SHP77 treated with DMSO at 0.1 percent for 48 hours (cell line): Measurements from ENCODE around the gene MKX.
"Not testable (repeated sequence)": the region's sequence is repeated elsewhere in the genome, so short reads cannot be mapped to it uniquely, and the experiment has no call there.

ENCODE experiments used
- DNase-seq: peaks from one replicate; lab custom pipeline; 2025; lab: John Stamatoyannopoulos, UW

Gene MKX

DNA sequence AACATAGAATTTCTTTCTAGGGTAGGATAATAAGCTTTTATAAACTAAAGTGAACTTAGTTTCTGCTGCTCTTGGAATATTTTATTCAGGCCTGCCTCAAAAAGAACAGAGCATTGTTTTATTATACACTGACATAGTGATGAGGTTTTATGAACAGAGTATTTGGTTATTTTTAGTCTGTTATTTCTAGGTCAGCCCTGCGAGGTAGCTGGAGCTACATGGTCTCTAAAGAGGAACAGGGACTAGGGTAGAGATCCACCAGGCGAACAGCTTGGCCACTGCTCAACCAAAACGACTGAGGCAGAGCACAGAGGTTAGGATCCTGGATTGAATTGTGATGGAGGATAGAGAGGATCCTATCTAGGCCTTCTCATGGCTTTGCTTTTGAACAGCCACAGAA is 53.0 kb downstream of the MKX start:
- DNase-seq = no peak

DNA sequence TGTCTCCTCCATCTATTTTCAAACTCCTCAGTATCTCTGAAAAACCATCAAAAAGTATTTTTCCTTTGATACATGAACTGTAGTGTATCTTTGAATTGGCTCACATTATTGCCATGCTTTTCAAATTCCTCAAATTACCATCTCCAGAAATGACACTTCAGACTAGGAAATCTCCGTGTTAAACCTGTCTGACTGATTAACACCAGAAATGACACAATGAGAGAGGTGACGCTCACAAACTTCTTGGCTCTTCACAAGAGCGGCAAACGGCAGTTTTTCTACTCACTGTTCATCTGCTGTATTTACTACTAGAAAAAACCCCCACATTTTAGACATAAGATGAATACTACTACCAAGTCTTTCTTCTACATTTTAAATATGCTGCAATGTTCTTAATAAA is 56.6 kb downstream of the MKX start:
- DNase-seq = no peak

DNA sequence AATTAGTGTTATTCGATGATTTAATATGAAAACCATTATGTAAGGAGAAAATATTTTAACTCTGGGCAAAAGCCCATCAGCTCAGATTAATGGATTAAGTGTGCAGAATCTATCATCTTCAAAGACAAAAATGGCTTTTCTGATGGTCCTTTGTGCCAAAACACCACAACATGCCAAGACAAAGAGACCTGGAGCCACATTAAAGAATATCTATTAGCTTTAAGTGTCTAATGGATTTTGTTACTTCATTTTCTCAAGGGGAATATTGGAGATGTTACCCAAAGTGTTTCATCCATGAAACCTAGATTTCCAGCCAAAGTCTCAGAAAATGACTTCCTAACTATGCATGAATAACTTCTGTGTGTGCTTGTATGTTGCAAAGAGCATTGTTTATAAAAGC is 57.3 kb downstream of the MKX start:
- no peak for DNase-seq

DNA sequence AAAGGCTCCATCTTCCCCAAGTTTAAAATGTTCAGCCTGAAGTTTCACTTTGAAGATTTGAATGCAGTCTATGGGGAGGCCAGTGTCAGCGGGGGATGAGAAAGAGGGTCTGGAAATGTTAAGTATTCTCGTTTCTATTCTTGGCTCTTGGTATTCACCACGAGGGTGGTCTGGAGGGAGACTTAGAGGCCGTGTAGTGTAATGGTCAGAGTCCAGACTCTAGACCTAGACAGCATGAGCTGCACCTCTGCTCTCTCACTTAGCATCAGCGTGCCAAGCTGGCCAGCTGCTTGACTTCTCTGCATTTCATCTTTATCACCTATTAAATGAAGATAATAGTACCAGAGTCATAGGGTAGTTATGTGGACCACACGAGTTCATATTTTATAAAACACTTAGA is 57.9 kb downstream of the MKX start:
- DNase-seq = no peak

DNA sequence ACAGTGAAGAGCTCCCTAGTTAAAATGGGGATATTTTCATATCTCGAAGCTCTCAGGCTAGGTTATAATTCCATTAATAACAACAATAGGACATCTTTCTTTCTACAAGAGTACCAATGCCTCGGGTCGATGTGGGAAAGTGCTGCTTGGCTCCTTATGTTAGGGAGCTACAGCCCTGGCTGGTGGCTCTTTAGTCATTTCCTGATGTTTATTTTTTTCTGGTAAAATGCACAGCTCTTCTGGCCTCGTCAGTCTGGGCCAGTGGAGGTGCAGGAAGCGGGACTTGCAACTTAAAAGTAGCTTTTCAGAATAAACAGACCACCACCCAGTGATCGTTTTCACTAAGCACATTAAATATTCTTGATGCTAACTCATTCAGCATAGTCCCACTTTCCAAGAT is 58.3 kb downstream of the MKX start:
- no peak for DNase-seq

DNA sequence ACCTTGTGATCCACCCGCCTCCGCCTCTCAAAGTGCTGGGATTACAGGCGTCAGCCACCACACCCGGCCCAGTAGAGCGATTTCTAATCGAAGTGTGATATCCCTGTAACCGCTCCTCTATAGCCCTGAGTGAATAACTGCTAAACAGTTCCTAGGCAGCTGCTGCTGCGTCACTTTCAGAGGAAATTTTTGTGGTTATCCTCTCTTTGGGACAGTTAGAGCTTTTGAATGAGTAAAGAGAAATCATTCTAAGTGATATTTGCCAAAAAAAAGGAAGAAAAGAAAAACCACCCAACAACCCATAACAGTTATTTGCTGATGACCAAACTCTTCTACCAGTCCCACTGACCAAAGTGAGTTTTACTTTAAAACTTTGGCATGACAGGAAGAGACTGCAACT is 59.9 kb downstream of the MKX start:
- no peak for DNase-seq

DNA sequence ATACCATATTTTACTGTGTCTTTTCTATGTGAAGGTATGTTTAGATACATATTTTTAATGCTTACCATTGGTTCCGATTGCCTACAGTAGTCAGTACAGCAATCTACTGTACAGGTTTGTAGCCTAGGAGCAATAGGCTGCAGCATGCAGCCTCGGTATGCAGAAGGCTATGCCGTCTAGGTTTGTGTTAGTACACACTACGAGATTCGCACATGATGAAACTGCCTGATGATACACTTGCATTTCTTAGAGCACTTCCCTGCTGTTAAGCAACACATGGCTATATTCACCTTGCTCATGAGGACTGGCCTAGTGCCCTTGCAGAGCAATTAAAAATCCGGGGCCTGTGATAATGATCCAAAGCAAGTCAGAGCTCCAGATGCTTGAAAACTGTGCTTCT is 62.4 kb downstream of the MKX start:
- no peak for DNase-seq

DNA sequence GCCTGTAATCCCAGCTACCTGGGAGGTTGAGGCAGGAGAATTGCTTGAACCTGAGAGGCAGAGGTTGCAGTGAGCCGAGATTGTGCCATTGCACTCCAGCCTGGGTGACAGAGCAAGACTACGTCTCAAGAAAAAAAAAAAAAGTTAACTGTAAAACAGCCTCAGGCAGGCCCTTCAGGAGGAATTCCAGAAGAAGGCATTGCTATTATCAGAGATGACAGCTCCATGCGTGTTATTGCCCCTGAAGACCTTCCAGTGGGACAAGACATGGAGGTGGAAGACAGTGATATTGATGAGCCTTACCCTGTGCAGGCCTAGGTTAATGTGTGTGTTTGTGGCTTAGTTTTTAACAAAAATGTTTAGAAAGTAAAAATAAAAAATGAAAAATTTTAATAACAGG is 63.8 kb downstream of the MKX start:
- not testable (repeated sequence) for DNase-seq

DNA sequence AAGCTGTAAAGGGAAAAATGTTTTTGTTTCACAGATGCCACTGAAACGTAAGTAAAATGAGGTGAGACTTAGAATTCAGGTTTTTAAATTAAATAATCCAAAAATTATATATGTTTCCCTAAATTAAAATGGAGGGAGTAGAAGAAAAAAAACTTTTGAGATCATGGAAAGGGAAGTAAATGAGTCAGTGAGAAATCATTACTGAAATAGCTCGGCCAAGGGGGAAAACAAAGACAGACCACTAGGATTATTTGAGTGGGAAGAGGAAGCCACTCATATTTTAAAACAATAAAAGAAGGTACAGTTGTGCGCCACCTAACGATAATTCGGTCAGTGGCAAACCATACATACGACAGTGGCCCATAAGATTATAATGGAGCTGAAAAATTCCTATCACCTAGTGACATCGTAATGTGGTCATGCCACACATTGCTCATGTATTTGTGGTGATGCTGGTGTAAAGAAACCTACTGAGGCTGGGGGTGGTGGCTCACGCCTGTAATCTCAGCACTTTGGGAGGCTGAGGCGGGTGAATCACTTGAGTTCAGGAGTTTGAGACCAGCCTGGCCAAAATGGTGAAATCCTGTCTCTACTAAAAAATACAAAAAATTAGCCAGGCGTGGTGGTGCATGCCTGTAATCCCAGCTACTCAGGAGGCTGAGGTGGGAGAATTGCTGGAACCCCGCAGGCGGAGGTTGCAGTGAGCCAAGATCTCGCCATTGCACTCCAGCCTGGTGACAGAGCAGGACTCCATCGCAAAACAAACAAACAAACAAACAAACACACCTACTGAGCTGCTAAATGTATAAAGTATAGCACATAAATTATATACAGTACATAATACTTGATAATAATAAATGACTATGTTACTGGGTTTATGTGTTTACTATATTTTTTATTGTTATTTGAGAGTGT is 64.7 kb downstream of the MKX start:
- DNase-seq = no peak

DNA sequence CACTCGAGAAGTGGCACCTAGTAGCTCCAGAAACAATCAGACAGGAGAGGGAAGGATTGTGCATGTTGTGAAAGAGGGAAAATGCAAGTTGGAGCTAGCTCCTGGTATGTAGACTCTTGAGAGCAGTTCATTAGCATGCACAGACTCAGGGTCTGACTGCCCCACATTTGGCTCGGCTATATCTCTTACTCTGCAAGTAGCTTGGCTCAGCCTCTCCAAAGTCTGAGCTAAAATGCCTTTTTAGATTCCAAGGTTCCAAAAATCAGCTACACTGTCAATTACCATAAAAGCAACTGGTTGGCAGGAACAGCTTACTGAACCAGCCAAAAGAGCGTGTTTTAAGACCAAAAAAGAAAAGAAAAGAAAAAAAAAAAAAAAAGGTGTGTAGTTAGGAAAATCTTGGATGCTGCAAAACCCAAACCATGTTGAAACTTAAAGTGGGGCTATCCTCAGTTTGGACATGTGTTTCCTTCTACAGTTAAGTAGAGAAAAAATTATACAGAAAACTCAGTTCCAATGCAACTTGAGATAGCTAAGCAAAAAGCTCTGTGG is 65.5 kb downstream of the MKX start:
- DNase-seq = no peak

DNA sequence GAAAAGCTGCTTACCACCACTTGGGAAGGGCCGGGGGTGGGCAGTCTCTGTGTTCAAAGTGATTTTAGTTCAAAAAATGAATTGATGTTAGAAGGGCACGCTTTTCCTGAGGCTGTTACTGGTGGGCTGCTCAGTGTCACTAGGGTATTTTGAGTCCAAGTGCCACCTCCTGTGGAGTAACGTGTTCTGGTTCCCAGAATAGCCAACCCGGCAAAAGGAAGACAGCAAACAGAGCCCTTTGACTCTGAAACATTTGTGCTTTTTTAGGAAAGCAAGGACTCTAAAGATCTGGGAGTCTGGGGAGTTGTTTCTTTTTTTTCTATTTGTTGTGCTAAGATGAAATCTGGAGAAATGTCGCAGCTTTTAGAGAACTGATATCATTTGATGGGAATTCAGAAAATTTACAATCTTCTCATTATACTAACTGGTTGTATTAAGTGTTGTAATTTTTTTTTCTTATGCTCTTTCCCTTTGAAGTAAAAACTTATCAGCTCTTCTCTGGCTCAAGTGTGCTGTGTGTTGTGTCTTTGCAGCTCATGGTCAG is 66.2 kb downstream of the MKX start:
- no peak for DNase-seq

DNA sequence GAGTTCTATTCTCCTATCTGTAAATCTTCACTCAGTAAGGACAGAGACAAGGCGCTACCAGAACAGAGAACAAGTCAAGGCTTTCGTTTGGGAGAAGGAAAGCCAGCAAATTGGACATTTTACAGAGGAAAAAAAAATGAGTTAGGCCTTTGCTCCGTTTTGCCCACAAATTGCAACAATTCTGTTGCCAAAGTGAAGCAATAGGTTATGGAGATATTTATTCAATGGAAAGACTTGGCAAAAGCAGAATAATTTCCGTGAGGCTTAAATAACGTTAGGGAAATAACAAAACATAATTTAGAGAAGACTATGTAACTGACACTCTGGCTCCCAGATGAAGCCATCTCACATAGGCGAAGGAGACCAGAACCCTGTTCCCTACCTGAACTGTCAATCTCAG is 67.5 kb downstream of the MKX start:
- DNase-seq = no peak

DNA sequence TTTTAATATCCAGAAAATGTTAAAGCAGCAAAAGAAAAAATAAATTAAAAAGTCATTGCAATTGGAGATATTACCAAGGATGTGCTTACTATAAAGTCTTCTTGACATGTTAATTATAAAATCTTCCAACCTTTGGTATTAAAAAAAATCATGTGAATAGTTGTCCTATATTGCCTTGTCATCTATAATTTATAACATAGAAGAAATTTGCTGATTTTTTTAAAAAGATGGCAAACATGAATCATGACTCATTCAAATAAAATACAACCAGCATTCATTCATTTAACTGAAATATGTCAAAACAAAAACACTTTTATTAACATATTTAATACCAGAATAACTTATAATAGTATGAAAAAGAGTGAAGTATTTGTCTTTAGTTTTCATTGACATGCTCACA is 72.6 kb downstream of the MKX start:
- DNase-seq = no peak

DNA sequence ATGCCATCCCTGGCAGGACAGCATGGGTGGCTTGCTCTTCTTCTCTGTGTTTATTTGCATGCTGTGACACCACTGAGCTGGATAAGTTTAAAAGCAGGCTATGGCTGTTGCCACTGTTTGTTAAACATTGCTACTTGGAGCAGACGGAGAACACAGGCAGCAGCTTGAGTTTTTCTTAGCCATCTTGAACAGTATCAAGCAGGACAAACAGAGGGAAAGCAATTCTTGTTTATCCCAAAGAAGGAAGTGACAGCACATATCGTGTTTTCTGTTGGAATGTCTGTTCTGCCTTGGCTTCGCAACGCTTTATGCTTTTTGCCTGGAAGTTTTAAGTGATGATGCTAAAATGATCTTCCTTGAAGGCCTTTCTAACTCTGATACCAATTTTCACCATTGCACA is 73.8 kb downstream of the MKX start:
- DNase-seq = no peak

DNA sequence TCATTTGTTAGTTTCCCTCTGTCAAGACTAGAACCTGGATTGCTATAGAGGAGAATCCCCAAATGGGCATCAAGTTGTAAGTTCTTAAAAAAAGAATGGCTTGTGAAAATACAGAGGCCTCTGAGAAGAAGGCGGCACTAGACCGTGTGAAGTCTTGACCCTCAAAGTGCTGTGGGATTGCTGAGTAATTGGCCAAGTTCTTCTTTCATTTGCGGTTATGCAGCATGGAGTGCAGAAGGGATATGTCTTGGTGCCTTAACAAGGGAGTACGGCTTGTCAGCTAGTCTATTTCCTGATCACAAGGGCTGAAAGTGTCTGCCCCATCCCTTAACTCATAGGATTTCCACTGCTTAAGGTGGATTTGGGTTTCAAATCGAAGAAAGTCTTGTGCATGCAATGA is 81.2 kb downstream of the MKX start:
- no peak for DNase-seq

DNA sequence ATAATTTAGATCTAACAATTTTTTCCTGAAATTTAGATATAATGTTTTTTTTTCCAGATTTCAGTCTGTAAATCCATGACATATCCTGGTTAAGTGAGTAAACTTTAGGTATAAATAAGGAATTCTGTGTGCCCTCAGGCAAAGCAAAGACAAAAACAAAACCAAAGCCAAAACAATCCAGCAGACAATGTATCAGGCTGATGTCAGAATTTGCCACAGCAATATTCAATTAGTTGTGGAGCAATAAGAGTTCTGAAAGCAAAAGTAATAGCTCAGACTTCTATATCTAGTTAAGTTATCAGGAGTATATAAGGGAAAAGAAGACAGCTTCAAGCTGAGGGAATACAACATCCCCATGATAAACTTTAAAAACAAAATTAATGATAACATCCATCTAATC is 82.0 kb downstream of the MKX start:
- no peak for DNase-seq

DNA sequence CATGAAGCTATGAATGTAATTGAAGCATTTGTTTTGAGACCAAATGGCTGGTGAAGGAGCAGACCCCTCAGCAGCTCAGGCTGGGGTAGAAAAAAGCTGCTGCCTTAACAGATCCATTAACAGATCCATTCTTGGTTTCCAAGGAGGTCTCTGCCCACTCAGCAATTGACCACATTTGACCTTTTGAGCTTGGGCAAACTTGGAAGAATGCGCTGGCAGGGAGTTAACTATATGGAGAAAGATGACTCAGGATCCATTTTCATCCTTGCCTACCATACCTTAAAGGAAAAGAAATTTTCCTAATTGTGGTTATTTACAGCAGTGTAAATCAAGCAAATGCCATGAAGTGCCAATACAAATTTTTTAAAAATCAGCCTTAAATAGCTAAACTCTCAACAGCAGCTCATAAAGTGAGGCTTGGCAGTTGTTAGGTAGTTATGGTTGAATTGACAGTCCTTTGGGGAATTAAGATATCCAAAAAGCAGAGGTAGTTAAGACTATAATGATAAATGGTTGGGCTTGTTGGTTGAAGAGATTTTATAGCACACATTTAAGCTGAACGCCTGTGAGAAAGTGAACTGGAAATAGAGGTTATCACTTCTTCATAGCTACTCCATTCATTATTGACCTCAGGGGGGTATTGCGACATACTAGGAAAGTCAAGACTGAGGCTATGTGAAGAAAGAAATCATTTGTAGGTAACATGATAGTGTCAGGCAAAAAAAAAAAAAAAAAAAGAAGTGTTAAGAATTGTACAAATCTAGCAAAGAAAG is 83.9 kb downstream of the MKX start:
- no peak for DNase-seq

DNA sequence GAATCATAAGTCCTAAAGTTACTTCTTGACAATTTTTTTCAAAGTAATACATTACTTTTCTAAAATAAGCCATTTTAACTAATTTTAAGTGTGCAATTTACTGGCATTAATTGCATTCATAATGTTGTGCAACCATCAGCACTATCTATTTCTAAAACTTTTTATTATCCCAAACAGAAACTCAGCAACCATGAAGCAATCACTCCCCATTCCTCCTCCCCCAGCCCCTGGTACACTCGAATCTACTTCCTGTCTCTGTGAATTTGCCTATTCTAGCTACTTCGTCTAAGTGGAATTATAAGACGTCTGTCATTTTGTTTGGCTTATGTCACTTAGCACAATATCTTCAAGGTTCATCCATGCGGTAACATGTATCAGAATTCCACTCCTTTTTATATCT is 84.9 kb downstream of the MKX start:
- DNase-seq = no peak

DNA sequence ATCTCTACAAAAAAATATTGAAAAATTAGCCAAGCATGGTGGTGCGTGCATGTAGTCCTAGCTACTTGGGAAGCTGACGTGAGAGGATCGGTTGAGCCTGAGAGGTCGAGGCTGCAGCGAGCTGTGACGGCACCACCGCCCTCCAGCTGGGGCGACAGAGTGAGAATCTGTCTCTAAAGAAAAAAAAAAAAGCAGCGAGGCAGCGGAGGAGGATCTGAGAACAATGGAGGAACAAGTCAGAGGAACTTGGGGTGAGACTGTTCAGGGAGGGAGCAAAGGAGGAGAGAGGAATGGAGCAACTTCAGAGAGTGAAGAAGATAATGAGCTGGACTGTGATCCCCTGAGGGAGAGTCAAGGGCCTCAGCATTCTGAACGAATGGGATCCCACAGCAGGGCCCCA is 85.4 kb downstream of the MKX start:
- DNase-seq = no peak

DNA sequence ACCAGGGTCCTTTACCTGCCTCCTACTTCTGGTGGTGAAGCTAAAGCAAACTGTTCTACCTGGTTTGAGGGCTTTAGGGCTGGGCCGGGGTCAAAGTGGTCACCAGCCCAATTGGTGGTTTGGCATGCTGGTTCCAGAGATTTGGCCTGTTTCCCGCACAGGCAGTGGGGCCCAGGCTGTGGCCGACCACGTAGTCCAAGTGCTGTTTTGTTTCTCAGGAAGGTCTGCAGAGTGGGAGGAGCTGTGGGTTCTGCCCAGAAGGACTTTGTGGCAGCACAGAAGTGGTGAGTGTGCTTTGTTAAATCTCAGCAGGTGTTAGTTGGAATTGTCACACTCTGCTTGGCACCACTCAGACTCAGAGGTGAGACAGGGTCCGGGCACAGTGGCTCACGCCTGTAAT is 85.8 kb downstream of the MKX start:
- no peak for DNase-seq

DNA sequence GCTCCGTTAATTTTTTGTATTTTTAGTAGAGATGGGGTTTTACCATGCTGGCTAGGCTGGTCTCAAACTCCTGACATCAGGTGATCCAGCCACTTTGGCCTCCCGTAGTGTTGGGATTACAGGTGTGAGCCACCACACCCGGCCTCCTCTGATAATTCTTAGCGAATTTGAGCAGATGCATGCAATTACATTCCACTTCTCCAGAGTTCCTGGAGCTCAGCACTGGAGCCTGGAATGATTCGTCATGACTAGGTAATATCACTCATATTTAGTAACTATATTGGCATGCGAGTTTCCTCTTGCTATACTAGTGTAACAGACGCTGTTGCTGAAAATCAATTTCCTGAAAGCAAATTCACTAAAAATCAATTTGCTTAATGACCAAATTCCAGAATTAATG is 86.8 kb downstream of the MKX start:
- no peak for DNase-seq

DNA sequence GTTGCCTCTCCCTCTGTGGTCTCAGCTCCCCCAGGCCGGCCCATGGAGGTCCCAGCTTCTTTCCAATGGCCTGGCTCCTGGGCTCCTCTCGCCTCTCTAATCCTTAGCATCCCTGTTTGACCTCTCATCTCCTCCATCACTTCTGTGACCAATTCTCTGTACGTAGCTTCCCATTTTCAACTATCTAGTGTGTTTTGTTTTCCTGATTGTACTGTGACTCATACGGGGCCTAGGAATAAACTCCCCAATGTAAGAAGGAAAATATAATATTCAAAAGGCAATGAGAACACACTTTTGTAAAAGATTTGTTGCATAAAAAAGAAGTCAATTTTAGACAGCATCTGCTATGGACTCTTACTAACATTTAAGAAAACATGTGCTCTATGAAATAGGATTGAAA is 90.3 kb downstream of the MKX start:
- no peak for DNase-seq

DNA sequence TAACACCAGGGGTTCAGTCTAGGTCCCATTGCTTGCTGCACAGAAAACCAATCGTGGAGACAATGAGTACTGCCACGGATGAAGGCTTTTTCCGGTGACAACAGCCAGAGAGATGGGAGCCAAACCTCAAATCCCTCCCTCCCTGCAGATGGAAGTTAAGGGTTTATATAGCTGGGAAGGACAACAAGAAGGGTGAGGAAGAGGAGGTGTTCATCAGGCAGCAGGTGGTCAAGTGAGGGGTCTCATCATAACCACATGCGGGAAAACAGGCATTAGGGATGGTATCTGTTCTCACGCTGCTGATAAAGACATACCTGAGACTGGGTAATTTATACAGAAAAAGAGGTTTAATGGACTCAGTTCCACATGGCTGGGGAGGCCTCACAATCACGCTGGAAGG is 91.3 kb downstream of the MKX start:
- DNase-seq = no peak
